ENCODE measurements around the gene KIAA1671.

DNA sequence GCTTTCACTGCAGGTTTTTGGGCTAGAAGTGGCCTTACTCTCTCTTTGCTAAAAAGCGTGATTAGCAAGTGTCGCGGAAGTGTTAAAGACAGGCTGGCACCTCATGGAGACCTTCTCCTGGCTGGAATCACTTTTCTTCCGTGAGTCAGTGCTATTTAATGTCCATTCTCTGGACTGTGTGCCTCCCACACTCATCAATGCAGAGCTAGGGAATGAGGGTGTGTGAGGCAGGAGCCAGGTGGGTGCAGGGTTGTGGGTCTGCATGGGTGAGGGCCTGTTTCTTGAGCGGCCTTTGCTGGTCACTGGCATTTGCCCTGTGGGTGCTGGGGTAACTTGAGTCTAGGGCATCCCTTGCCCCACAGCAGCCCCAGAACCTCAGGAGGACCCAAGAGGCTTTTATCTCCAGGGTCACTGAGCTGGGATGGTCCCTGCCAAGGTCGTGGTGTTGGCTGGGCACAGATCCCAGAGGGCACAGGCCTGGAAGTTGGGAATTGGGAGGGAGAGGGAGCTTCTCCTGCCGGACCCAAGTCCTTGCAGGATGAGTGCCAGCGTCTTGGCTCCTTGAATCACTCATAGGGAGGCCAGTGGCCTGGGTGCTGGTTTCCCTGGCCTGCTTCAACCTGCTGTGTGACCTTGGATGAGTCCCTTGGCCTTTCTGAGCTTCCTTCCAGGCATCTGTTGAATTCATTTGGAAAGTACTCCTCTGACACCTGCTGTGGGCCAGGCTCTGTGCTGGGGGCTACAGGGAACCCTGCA, 30.0 kb downstream of the KIAA1671 start:
- TF ChIP-seq, protein P1, sequence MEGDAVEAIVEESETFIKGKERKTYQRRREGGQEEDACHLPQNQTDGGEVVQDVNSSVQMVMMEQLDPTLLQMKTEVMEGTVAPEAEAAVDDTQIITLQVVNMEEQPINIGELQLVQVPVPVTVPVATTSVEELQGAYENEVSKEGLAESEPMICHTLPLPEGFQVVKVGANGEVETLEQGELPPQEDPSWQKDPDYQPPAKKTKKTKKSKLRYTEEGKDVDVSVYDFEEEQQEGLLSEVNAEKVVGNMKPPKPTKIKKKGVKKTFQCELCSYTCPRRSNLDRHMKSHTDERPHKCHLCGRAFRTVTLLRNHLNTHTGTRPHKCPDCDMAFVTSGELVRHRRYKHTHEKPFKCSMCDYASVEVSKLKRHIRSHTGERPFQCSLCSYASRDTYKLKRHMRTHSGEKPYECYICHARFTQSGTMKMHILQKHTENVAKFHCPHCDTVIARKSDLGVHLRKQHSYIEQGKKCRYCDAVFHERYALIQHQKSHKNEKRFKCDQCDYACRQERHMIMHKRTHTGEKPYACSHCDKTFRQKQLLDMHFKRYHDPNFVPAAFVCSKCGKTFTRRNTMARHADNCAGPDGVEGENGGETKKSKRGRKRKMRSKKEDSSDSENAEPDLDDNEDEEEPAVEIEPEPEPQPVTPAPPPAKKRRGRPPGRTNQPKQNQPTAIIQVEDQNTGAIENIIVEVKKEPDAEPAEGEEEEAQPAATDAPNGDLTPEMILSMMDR (IDR thresholded peaks at IDR 0.05): no peak
- TF ChIP-seq EP300 (IDR thresholded peaks at IDR 0.05) (no peak), POLR2A (IDR thresholded peaks at IDR 0.05; ENCODE audit: low read depth) (no peak), POLR2AphosphoS5 (IDR thresholded peaks at IDR 0.05) (no peak)

Measured in esophagus muscularis mucosa (tissue), 4 donors.